ENCODE data around the gene LTBP3. TPM values are rescaled to one million over a fixed set of nuclear protein-coding genes. Genes with fewer than 3 reads are reported as not detected.

The LTBP3 gene
- total and polyA plus RNA-seq, 7 donors, result 12.7 to 82.3 (median 27.9) TPM

DNA sequence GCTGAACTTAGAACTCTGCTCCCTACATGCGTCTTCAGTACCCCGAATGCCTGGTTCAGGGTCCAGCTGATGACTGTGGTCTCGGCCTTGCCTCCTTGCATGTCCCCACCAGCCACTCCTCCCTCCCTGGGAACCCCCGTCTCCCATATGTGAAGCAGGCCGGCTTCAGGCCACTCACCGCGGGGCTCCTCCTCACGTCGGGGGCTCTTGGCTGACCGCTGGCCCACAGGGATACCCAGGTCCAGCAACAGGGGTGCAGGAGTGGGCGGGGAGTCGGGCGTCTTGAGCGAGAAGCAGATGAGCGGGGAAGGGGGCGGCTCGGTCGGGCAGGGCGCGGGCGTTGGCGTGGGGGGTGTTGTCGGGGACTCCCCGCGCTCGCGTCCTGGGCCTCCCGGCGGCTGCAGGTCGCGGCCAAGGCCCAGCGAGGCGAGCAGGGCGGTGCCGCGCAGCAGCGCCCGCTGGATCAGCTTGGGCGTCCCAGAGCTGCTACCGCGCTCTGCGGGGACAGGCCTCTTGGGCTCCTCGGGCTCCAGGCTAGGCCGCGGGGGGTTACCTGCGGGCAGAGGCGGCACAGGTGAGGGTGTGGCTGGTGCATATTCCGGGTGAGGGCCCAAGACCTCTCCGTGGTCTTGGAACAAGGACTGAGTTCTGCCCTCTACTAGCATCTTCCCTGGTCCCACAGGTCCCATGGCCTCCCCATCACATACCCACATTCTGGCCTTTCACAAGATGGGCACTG, 41.2 kb upstream of the LTBP3 start:
- H3K9me3 ChIP-seq, result no peaks in the 10 kb centered on the region
- DNase-seq (no peak), ATAC-seq (no peak)
- intact Hi-C loops (cut with DNase I), result no loop called here
- H3K4me3 ChIP-seq, result no peak overlapping the region
- TF ChIP-seq, protein P1, sequence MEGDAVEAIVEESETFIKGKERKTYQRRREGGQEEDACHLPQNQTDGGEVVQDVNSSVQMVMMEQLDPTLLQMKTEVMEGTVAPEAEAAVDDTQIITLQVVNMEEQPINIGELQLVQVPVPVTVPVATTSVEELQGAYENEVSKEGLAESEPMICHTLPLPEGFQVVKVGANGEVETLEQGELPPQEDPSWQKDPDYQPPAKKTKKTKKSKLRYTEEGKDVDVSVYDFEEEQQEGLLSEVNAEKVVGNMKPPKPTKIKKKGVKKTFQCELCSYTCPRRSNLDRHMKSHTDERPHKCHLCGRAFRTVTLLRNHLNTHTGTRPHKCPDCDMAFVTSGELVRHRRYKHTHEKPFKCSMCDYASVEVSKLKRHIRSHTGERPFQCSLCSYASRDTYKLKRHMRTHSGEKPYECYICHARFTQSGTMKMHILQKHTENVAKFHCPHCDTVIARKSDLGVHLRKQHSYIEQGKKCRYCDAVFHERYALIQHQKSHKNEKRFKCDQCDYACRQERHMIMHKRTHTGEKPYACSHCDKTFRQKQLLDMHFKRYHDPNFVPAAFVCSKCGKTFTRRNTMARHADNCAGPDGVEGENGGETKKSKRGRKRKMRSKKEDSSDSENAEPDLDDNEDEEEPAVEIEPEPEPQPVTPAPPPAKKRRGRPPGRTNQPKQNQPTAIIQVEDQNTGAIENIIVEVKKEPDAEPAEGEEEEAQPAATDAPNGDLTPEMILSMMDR (IDR thresholded peaks at IDR 0.05), result no peak
- no peaks in the 10 kb centered on the region for H3K27me3 ChIP-seq (ENCODE audit: insufficient read depth in 3 of 3, low read length in 2 of 3)
- H3K27ac ChIP-seq, result no peak overlapping the region
- peaks cover 12% of the 10 kb centered on the region for H3K4me1 ChIP-seq
- H3K36me3 ChIP-seq (ENCODE audit: insufficient read depth in 1 of 2, low read depth in 1 of 2), result peaks cover 2 to 47% of the 10 kb centered on the region in 2 donors
- WGBS, 3 donors, result 83 to 85% (median 85%) methylated on average over 47 to 49 of the region's 49 CpGs

DNA sequence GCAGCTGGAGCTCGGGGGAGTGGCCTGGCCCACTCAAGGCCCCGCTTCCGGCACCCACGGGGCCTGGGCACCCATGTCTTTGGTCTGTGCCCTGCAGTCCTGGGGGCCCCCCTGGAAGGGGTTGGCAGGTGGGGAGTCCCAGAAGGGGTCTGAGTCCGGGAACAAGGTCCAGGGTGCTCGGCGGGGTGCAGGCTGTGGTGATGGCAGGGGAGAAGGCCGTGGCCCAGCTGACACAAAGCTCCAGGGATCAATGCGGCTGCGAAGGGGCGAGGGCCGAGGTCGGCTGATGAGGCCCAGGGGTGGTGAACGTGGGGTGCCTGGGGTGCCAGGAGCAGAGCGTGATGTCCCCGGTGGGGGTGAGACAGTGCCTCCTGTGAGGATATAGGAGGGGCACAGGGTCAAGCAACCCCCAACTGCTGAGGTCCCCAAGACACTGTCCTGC, 40.1 kb upstream of the LTBP3 start:
- ATAC-seq (no peak), DNase-seq (no peak)
- Histone ChIP-seq H3K4me3 (no peak overlapping the region), H3K4me1 (peaks cover 22% of the 10 kb centered on the region), H3K9me3 (no peaks in the 10 kb centered on the region), H3K36me3 (ENCODE audit: insufficient read depth in 1 of 2, low read depth in 1 of 2) (peaks cover 2 to 44% of the 10 kb centered on the region in 2 donors), H3K27ac (no peak overlapping the region), H3K27me3 (ENCODE audit: insufficient read depth in 3 of 3, low read length in 2 of 3) (no peaks in the 10 kb centered on the region)
- TF ChIP-seq, protein P1 (IDR thresholded peaks at IDR 0.05), result no peak
- intact Hi-C loops (cut with DNase I), result no loop called here
- 84 to 88% (median 88%) methylated on average over 15 to 16 of the region's 16 CpGs for WGBS, 3 donors

DNA sequence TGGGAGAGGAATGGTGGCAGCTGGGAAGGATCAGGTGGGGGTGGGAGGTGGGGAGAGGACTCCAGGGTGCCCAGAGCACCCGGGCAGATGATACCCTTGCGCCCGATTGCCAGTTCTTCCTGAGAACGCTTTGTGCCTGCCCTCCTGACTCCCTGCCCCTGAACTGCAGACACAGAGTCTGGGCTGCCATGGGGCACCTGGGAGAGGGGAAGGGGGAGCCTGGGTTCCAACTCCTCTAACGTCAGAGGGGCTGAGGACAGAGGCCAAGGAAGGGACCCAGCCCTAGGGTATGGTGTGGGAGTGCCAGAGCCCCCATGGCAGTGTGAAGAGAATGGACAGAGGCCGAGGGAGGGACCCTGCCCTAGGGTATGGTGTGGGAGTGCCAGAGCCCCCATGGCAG, 38.4 kb upstream of the LTBP3 start:
- intact Hi-C loops (cut with DNase I), result no loop called here
- Histone ChIP-seq H3K9me3 (no peaks in the 10 kb centered on the region), H3K27me3 (ENCODE audit: insufficient read depth in 3 of 3, low read length in 2 of 3) (no peaks in the 10 kb centered on the region), H3K36me3 (ENCODE audit: insufficient read depth in 1 of 2, low read depth in 1 of 2) (peaks cover 4 to 50% of the 10 kb centered on the region in 2 donors), H3K27ac (no peak overlapping the region), H3K4me3 (no peak overlapping the region), H3K4me1 (peaks cover 32% of the 10 kb centered on the region)
- TF ChIP-seq, protein P1 (IDR thresholded peaks at IDR 0.05), result no peak
- WGBS, 3 donors, result 50 to 63% (median 61%) methylated on average over 4 to 6 of the region's 6 CpGs
- DNase-seq (no peak), ATAC-seq (no peak)

DNA sequence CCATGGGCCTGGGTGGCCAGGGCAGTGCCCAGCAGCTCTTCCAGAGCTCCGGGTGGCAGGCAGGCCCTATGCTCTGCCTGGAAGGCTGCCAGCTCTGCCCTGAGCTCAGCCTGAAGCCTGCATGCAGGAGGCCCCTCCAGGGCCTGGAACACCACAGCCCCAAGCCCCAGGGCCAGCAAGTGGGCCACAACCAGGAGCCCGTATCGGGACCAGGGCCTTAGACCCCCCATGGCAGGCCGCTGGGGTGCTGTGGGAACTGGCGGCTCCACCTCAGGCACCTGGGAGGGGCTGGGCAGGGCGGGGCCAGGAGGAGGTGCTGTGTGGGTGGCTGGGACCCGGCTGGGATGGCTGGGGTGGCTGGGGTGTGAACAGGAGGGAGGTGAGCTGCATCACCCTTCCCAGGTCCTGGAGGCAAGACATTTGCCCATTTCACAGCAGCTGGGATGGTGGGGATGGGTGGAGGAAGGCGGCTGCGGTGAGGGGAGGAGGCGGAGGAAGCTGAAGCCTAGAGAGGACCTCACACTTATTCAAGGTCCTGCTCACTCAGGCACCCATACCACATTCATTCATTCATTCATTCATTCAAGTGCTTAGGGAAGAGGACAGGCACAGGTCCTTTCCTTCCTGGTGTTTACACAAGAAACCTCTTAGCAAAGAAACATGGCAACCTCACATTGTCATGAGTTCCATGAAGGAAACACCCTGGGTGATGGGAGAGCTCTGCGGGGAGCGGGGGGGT, 37.6 kb upstream of the LTBP3 start, which contains the start of gene KCNK7:
TSS of gene KCNK7 (minus strand) at position 258 of the 739 bp plus-strand sequence. CDS start at position 230, 28 bp downstream.
- peak within 1 kb of the TSS; percentile 30 for H3K27ac ChIP-seq
- H3K4me3 ChIP-seq, result no peak within 1 kb of the TSS
- peak in 1 of 2 donors; percentile 59 for DNase-seq
- H3K27me3 ChIP-seq (ENCODE audit: insufficient read depth in 3 of 3, low read length in 2 of 3), result no peaks in the 10 kb centered on the region
- WGBS, 3 donors, result 62 to 69% (median 67%) methylated on average over 12 of the region's 12 CpGs
- H3K9me3 ChIP-seq, result no peaks in the 10 kb centered on the region
- intact Hi-C loops (cut with DNase I), result no loop called here
- H3K36me3 ChIP-seq (ENCODE audit: insufficient read depth in 1 of 2, low read depth in 1 of 2), result peaks cover 4 to 58% of the 10 kb centered on the region in 2 donors
- TF ChIP-seq, protein P1 (IDR thresholded peaks at IDR 0.05), result no peak
- ATAC-seq, result peak in 3 of 4 donors; percentile 2 to 9 (median 8)
- H3K4me1 ChIP-seq, result peaks cover 32% of the 10 kb centered on the region
